Measurements from ENCODE around the gene VAT1. TPM values are rescaled to one million over a fixed set of nuclear protein-coding genes. Genes with fewer than 3 reads are reported as not detected.

Gene VAT1
- total and polyA plus RNA-seq, 9 of the 15 experiments (the other 6 are each of a cell fraction or from before 2014, with no cell fraction given) = 29.4 to 153 (median 66.7) TPM

- TF ChIP-seq PHF8 (IDR thresholded peaks at IDR 0.05; ENCODE audit: borderline replicate concordance, low read length) = peak; percentile 86
- no peak for TF ChIP-seq ZKSCAN3 (CRISPR knock-in tag; IDR thresholded peaks at IDR 0.05)
- no peak for TF ChIP-seq ATF1 (CRISPR knock-in tag; IDR thresholded peaks at IDR 0.05)
- TF ChIP-seq ATF1 (tag; IDR thresholded peaks at IDR 0.05) = peak; percentile 98
- TF ChIP-seq ZNF830 (CRISPR knock-in tag; IDR thresholded peaks at IDR 0.05) = 0 out of 2 replicates have a peak, but pooled peaks have one; percentile 46
- TF ChIP-seq EWSR1 (IDR thresholded peaks at IDR 0.05; ENCODE audit: borderline replicate concordance, low read depth, partially characterized antibody) = no peak
- TF ChIP-seq TBP (optimal IDR thresholded peaks at IDR 0.05; ENCODE audit: low read depth, low read length) = peak; percentile 98
- TF ChIP-seq DMBX1 (CRISPR knock-in tag; IDR thresholded peaks at IDR 0.05; ENCODE audit: borderline replicate concordance) = no peak
- TF ChIP-seq HSF4 (CRISPR knock-in tag; IDR thresholded peaks at IDR 0.05; ENCODE audit: borderline replicate concordance) = no peak
- TF ChIP-seq BMI1 (IDR thresholded peaks at IDR 0.05; ENCODE audit: low read length) = no peak
- peak in 1 of 2 experiments; percentile 95; a peak in 3 of 4 replicates for TF ChIP-seq ARNT (IDR thresholded peaks at IDR 0.05)
- no peak for TF ChIP-seq ZNF12 (CRISPR knock-in tag; IDR thresholded peaks at IDR 0.05)
- peak; percentile 98 for TF ChIP-seq BRD9 (IDR thresholded peaks at IDR 0.05; ENCODE audit: low read depth, partially characterized antibody)
- TF ChIP-seq WHSC1 (IDR thresholded peaks at IDR 0.05; ENCODE audit: low read length) = no peak
- TF ChIP-seq CEBPG (CRISPR knock-in tag; IDR thresholded peaks at IDR 0.05) = no peak
- no peak for TF ChIP-seq CEBPG (tag; conservative IDR thresholded peaks at IDR 0.05 in 1 of 2, IDR thresholded peaks at IDR 0.05 in 1 of 2)
- TF ChIP-seq ARID2 (IDR thresholded peaks at IDR 0.05) = no peak
- TF ChIP-seq ZNF589 (CRISPR knock-in tag; IDR thresholded peaks at IDR 0.05; ENCODE audit: low read depth) = peak; percentile 43; the same call in 1 of the 2 replicates
- no peak for TF ChIP-seq ZNF717 (CRISPR knock-in tag; IDR thresholded peaks at IDR 0.05)
- TF ChIP-seq FOXP4 (CRISPR knock-in tag; IDR thresholded peaks at IDR 0.05; ENCODE audit: borderline replicate concordance) = no peak
- peak; percentile 99 for TF ChIP-seq ELF2 (CRISPR knock-in tag; IDR thresholded peaks at IDR 0.05)
- TF ChIP-seq TCF3 (CRISPR knock-in tag; IDR thresholded peaks at IDR 0.05) = 0 out of 2 replicates have a peak, but pooled peaks have one; percentile 27
- TF ChIP-seq CHCHD3 (CRISPR knock-in tag; IDR thresholded peaks at IDR 0.05) = no peak
- TF ChIP-seq NR2F6 (CRISPR knock-in tag; IDR thresholded peaks at IDR 0.05) = no peak
- TF ChIP-seq ETV1 (tag; conservative IDR thresholded peaks at IDR 0.05; ENCODE audit: low read depth) = peak; percentile 98
- TF ChIP-seq SMAD1 (IDR thresholded peaks at IDR 0.05; ENCODE audit: low read depth, low read length, partially characterized antibody) = no peak
- TF ChIP-seq THAP12 (CRISPR knock-in tag; IDR thresholded peaks at IDR 0.05) = no peak; the same call in 1 of the 2 replicates
Measured at GRCh38 chr17:42997984-42998938, 23.9 kb downstream of the VAT1 start, which contains the start of gene RPL27 (continued).

All from K562 (cell line).